ENCODE data around the gene KCNA3.
A peak's percentile ranks its signal among the peaks of the same experiment; 100 is the strongest.

Gene KCNA3

GRCh38 chr1:110647254-110647891, 27.4 kb downstream of the KCNA3 start (continued):
- TF ChIP-seq GLIS1 (tag by site-specific recombination; IDR thresholded peaks at IDR 0.05) (peak; percentile 27; the same call in 1 of the 2 replicates), ZNF398 (tag by site-specific recombination; IDR thresholded peaks at IDR 0.05) (peak; percentile 78), ZNF146 (tag by site-specific recombination; IDR thresholded peaks at IDR 0.05) (peak; percentile 46; the same call in 1 of the 2 replicates), CTCF (tag by site-specific recombination; IDR thresholded peaks at IDR 0.05) (no peak), ZNF248 (tag by site-specific recombination; IDR thresholded peaks at IDR 0.05) (no peak), ZBTB26 (tag by site-specific recombination; optimal IDR thresholded peaks at IDR 0.05) (no peak), ZNF140 (tag by site-specific recombination; IDR thresholded peaks at IDR 0.05) (no peak), ZNF530 (tag by site-specific recombination; IDR thresholded peaks at IDR 0.05; ENCODE audit: low read depth) (no peak), ZNF654 (tag by site-specific recombination; IDR thresholded peaks at IDR 0.05; ENCODE audit: low read depth) (no peak), ZNF658 (tag by site-specific recombination; IDR thresholded peaks at IDR 0.05) (no peak), ZNF510 (tag by site-specific recombination; IDR thresholded peaks at IDR 0.05; ENCODE audit: insufficient replicate concordance) (peak; percentile 49), KLF1 (tag by site-specific recombination; IDR thresholded peaks at IDR 0.05) (no peak), ZNF76 (tag by site-specific recombination; IDR thresholded peaks at IDR 0.05; ENCODE audit: borderline replicate concordance, low read depth) (0 out of 2 replicates have a peak, but pooled peaks have one; percentile 47), ZNF354C (tag by site-specific recombination; IDR thresholded peaks at IDR 0.05; ENCODE audit: borderline replicate concordance, low read depth) (0 out of 2 replicates have a peak, but pooled peaks have one; percentile 66), ZNF561 (tag by site-specific recombination; IDR thresholded peaks at IDR 0.05; ENCODE audit: borderline replicate concordance) (0 out of 2 replicates have a peak, but pooled peaks have one; percentile 46), ZNF623 (tag by site-specific recombination; IDR thresholded peaks at IDR 0.05) (peak; percentile 26; the same call in 1 of the 2 replicates), ZNF362 (tag by site-specific recombination; IDR thresholded peaks at IDR 0.05) (0 out of 2 replicates have a peak, but pooled peaks have one; percentile 55), KLF10 (tag by site-specific recombination; IDR thresholded peaks at IDR 0.05) (peak; percentile 71), ZNF366 (tag by site-specific recombination; conservative IDR thresholded peaks at IDR 0.05) (peak; percentile 96), ZNF830 (tag by site-specific recombination; IDR thresholded peaks at IDR 0.05; ENCODE audit: low read depth) (no peak), ZSCAN23 (tag by site-specific recombination; IDR thresholded peaks at IDR 0.05) (peak; percentile 98), ZNF132 (tag by site-specific recombination; IDR thresholded peaks at IDR 0.05; ENCODE audit: borderline replicate concordance) (no peak), ZNF239 (tag by site-specific recombination; IDR thresholded peaks at IDR 0.05) (no peak), ZNF596 (tag by site-specific recombination; IDR thresholded peaks at IDR 0.05) (no peak), BCL6B (tag by site-specific recombination; IDR thresholded peaks at IDR 0.05) (peak; percentile 98), ZNF585B (tag by site-specific recombination; IDR thresholded peaks at IDR 0.05) (no peak), ZSCAN4 (tag by site-specific recombination; IDR thresholded peaks at IDR 0.05) (no peak), ZNF157 (tag by site-specific recombination; IDR thresholded peaks at IDR 0.05) (no peak), BCL11A (tag by site-specific recombination; IDR thresholded peaks at IDR 0.05; ENCODE audit: low read depth) (peak; percentile 97), ZNF324 (tag by site-specific recombination; IDR thresholded peaks at IDR 0.05) (peak; percentile 72; the same call in 1 of the 2 replicates), ZNF544 (tag by site-specific recombination; IDR thresholded peaks at IDR 0.05) (no peak), GLI2 (tag by site-specific recombination; IDR thresholded peaks at IDR 0.05; ENCODE audit: borderline replicate concordance, low read depth) (peak; percentile 96)
